Measurements from ENCODE around the gene MAST2.
A peak's percentile ranks its signal among the peaks of the same experiment; 100 is the strongest.

The MAST2 gene

GRCh38 chr1:46010611-46011010, 207.2 kb downstream of the MAST2 start:
- Histone ChIP-seq H3K9ac (no peak overlapping the region), H4K20me1 (no peaks in the 10 kb centered on the region), H3K36me3 (peaks cover 71 to 81% (median 79%) of the 10 kb centered on the region in 11 experiments), H3K27ac (no peak overlapping the region), H3K27me3 (no peaks in the 10 kb centered on the region), H3K4me2 (no peak overlapping the region), H3K4me3 (no peak overlapping the region), H3K4me1 (no peaks in the 10 kb centered on the region), H3K9me3 (replicated peaks in 1 of 11) (no peaks in the 10 kb centered on the region; a peak in 1 of 22 replicates)
- TF ChIP-seq Cebpa-rat (IDR thresholded peaks at IDR 0.05): no peak

DNA sequence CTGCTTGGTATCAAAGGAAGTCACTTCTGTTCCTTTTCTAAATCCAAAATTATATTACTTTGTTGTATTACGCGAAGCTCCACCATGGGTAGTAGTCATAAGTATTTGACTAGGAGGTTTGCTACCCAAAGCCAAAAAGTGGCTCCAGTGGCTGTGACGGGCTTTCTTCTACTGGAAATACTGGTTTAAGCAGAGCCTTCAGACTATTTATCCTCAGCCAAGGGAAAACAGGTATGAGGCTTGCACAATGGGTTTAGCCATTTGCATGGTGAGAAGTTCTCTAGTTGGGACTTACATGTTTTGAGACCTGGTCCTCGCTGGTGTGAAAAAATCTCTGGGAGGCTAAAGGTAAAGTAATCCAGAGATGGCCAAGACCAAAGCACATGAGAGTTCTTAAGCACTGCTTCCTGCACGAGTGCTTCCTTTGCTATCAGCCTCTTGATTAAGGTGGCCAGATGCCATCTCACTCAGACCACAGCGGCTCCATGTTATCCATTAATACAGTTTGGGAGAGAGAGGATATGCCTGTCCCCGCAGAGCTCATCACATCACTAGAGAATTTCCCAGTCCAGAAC, 207.8 kb downstream of the MAST2 start:
- Histone ChIP-seq H3K9me3 (replicated peaks in 1 of 11) (no peaks in the 10 kb centered on the region; a peak in 1 of 22 replicates), H3K27ac (peak overlapping the region in 1 of 11 experiments; percentile 6; a peak in 1 of 22 replicates), H3K27me3 (no peaks in the 10 kb centered on the region), H3K4me2 (no peak overlapping the region), H3K9ac (no peak overlapping the region), H3K4me3 (no peak overlapping the region), H3K4me1 (no peaks in the 10 kb centered on the region), H4K20me1 (no peaks in the 10 kb centered on the region), H3K36me3 (peaks cover 65 to 75% (median 73%) of the 10 kb centered on the region in 11 experiments)
- no peak for TF ChIP-seq Cebpa-rat (IDR thresholded peaks at IDR 0.05)

DNA sequence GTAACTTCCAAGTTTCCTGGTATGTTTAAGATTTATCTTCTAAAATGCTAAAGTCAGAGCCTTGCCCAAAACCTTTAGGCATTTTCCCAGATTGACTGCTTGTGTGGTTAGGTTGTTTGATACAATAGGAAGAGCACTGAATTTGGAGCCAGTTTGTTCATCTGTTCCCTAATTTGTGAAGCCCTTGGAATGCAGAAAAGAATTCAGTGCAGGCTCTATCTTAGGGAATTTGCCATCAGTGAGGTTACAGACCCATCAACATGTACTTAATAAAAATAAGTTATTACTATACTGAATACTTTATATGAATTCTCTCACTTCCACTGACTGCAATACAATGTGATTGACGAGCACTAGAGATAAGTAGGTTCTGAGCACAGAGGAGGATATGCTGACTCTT, 208.8 kb downstream of the MAST2 start:
- TF ChIP-seq Cebpa-rat (IDR thresholded peaks at IDR 0.05): no peak
- Histone ChIP-seq H3K36me3 (peaks cover 55 to 64% (median 63%) of the 10 kb centered on the region in 11 experiments), H3K4me3 (no peak overlapping the region), H3K9me3 (replicated peaks in 1 of 11) (no peaks in the 10 kb centered on the region; a peak in 1 of 22 replicates), H3K4me2 (no peak overlapping the region), H3K9ac (no peak overlapping the region), H3K27me3 (no peaks in the 10 kb centered on the region), H3K4me1 (no peaks in the 10 kb centered on the region), H4K20me1 (no peaks in the 10 kb centered on the region), H3K27ac (no peak overlapping the region)

DNA sequence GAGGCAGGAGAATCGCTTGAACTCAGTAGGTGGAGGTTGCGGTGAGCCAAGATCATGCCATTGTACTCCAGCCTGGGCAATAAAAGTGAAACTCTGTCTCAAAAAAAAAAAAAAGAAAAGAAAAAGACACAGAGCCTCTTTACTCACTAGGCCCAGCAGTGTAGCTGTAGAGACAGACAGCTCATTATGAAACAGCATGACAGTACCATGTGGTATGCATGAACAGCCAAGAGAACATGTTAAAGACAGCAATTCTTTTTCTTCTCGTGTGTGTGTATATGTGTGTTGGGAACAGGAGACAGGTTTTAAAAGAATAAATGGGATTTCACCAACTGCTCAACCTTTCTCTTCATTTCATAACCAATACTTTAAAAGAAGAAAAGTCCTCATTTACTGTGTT, 210.2 kb downstream of the MAST2 start:
- H3K36me3 ChIP-seq: peaks cover 41 to 51% (median 49%) of the 10 kb centered on the region in 11 experiments
- H3K9me3 ChIP-seq (replicated peaks in 1 of 11): no peaks in the 10 kb centered on the region; a peak in 1 of 22 replicates
- no peak overlapping the region for H3K4me3 ChIP-seq
- no peaks in the 10 kb centered on the region for H4K20me1 ChIP-seq
- no peaks in the 10 kb centered on the region for H3K27me3 ChIP-seq
- peaks cover 0 to 10% (median 8%) of the 10 kb centered on the region in 10 experiments; a peak in 11 of 20 replicates for H3K4me1 ChIP-seq
- no peak overlapping the region for H3K9ac ChIP-seq
- no peak overlapping the region for H3K27ac ChIP-seq
- TF ChIP-seq Cebpa-rat (IDR thresholded peaks at IDR 0.05): no peak
- no peak overlapping the region for H3K4me2 ChIP-seq

DNA sequence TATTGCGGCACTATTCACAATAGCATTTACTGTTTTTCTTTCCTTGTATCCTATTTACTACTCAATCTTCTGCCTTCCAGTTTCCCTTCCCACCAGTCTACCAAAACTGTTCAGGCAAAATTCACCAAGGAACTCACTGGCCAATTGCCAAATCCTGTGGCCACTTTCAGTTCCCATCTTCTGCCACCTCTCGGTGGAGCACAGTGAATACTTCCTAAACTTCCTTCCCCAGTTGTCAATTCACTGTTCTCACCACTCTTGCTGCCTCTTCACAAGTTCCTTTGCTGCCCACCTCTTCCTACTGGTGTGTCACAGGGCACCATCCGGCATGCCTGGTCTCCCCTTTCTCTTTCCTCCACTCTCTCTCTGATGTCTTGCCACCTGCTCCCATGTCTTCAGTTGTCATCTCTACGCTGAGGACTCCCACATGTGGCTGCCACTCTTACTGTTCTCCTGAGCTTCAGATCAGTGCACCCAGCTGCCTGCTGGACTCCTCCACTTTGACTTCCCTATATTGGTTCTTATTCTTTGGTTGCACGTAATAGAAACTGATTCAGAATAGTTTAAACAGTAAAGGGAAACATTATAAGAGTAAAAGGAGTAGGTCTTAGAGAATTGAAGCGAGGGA, 214.6 kb downstream of the MAST2 start:
- TF ChIP-seq Cebpa-rat (IDR thresholded peaks at IDR 0.05): no peak
- peaks cover 0 to 28% (median 15%) of the 10 kb centered on the region in 10 experiments; a peak in 13 of 20 replicates for H3K4me1 ChIP-seq
- no peak overlapping the region; a peak in 1 of 22 replicates for H3K27ac ChIP-seq
- peak overlapping the region in 5 of 11 experiments; percentile 10 to 67 (median 43); a peak in 9 of 22 replicates for H3K4me2 ChIP-seq
- H3K36me3 ChIP-seq: peaks cover 19 to 35% (median 24%) of the 10 kb centered on the region in 11 experiments
- H3K27me3 ChIP-seq: no peaks in the 10 kb centered on the region
- H3K4me3 ChIP-seq: no peak overlapping the region
- H3K9ac ChIP-seq: no peak overlapping the region
- no peaks in the 10 kb centered on the region; a peak in 1 of 22 replicates for H4K20me1 ChIP-seq
- H3K9me3 ChIP-seq (replicated peaks in 1 of 11): no peaks in the 10 kb centered on the region; a peak in 1 of 22 replicates

- Histone ChIP-seq H3K27ac (no peak overlapping the region), H3K4me3 (no peak overlapping the region), H4K20me1 (no peaks in the 10 kb centered on the region; a peak in 1 of 22 replicates), H3K36me3 (peaks cover 25 to 41% (median 31%) of the 10 kb centered on the region in 11 experiments), H3K4me2 (peak overlapping the region in 4 of 11 experiments; percentile 20 to 67 (median 38); a peak in 5 of 22 replicates), H3K27me3 (no peaks in the 10 kb centered on the region), H3K9ac (no peak overlapping the region), H3K4me1 (peaks cover 0 to 28% (median 15%) of the 10 kb centered on the region in 10 experiments; a peak in 13 of 20 replicates), H3K9me3 (replicated peaks in 1 of 11) (no peaks in the 10 kb centered on the region)
- TF ChIP-seq Cebpa-rat (IDR thresholded peaks at IDR 0.05): no peak
These were observed 215.9 kb downstream of the MAST2 start for GRCh38 chr1:46019348-46019747.

GRCh38 chr1:46020010-46020409, 216.6 kb downstream of the MAST2 start:
- TF ChIP-seq Cebpa-rat (IDR thresholded peaks at IDR 0.05): no peak
- H3K9me3 ChIP-seq (replicated peaks in 1 of 11): no peaks in the 10 kb centered on the region

GRCh38 chr1:46021046-46021996, 217.9 kb downstream of the MAST2 start:
- Histone ChIP-seq H3K27me3 (no peaks in the 10 kb centered on the region), H3K4me1 (peaks cover 0 to 28% (median 15%) of the 10 kb centered on the region in 10 experiments; a peak in 13 of 20 replicates), H3K4me3 (no peak overlapping the region), H3K4me2 (no peak overlapping the region), H4K20me1 (no peaks in the 10 kb centered on the region; a peak in 1 of 22 replicates), H3K36me3 (peaks cover 29 to 46% (median 35%) of the 10 kb centered on the region in 11 experiments), H3K9me3 (replicated peaks in 1 of 11) (no peaks in the 10 kb centered on the region), H3K27ac (no peak overlapping the region), H3K9ac (no peak overlapping the region)
- no peak for TF ChIP-seq Cebpa-rat (IDR thresholded peaks at IDR 0.05)

More at GRCh38 chr1:46020010-46020409, 216.6 kb downstream of the MAST2 start:
- Histone ChIP-seq H3K27me3 (no peaks in the 10 kb centered on the region), H3K4me1 (peaks cover 0 to 28% (median 15%) of the 10 kb centered on the region in 10 experiments; a peak in 13 of 20 replicates), H3K4me3 (no peak overlapping the region), H4K20me1 (no peaks in the 10 kb centered on the region; a peak in 1 of 22 replicates), H3K36me3 (peaks cover 26 to 41% (median 34%) of the 10 kb centered on the region in 11 experiments), H3K4me2 (peak overlapping the region in 5 of 11 experiments; percentile 10 to 67 (median 20); a peak in 9 of 22 replicates), H3K27ac (no peak overlapping the region), H3K9ac (no peak overlapping the region)

Measured in BLaER1 treated with 17β-estradiol and CSF1 and Interleukin-3, amounts not matched to agents 10 nM and 100 nM (cell line).